ACC112 (cell line): ENCODE measurements around the gene RHOT1.
"Not testable (repeated sequence)": the region's sequence is repeated elsewhere in the genome, so short reads cannot be mapped to it uniquely, and the experiment has no call there.

Experiments used
- H2AFZ ChIP-seq: fragments of 200-600 bp; sonication (generic); one replicate; pipeline ENCODE4 v1.6.0; 2017; ENCODE audit warnings: antibody characterized with exemption, low read length; ENCODE audit not compliant: unreplicated experiment
- H3K27ac ChIP-seq: fragments of 200-600 bp; sonication (generic); 2 replicates; pipeline ENCODE4 v1.5.1; 2014; ENCODE audit warnings: low read depth, mild to moderate bottlenecking, antibody characterized with exemption, low read length, moderate library complexity
- H3K27me3 ChIP-seq: fragments of 200-600 bp; sonication (generic); 2 replicates; pipeline ENCODE4 v1.6.1; 2014; ENCODE audit warnings: mild to moderate bottlenecking, antibody characterized with exemption, low read length, moderate library complexity, mixed read lengths; ENCODE audit not compliant: insufficient read depth
- H3K36me3 ChIP-seq: fragments of 200-600 bp; sonication (generic); 2 replicates; pipeline ENCODE4 v1.6.1; 2016; ENCODE audit warnings: mild to moderate bottlenecking, antibody characterized with exemption, low read length, moderate library complexity, mixed read lengths; ENCODE audit not compliant: insufficient read depth
- H3K4me1 ChIP-seq: fragments of 200-600 bp; sonication (generic); one replicate; pipeline ENCODE4 v1.6.1; 2016; ENCODE audit warnings: low read length, mixed read lengths; ENCODE audit not compliant: insufficient read depth, unreplicated experiment, control insufficient read depth
- H3K4me3 ChIP-seq: fragments of 200-600 bp; sonication (generic); 2 replicates; pipeline ENCODE4 v1.5.1; 2014; ENCODE audit warnings: mild to moderate bottlenecking, low read depth, low read length
- H3K79me2 ChIP-seq: fragments of 200-600 bp; sonication (generic); one replicate; pipeline ENCODE4 v1.6.0; 2016; ENCODE audit warnings: low read length; ENCODE audit not compliant: control insufficient read depth, unreplicated experiment, insufficient read depth

RHOT1 gene

DNA sequence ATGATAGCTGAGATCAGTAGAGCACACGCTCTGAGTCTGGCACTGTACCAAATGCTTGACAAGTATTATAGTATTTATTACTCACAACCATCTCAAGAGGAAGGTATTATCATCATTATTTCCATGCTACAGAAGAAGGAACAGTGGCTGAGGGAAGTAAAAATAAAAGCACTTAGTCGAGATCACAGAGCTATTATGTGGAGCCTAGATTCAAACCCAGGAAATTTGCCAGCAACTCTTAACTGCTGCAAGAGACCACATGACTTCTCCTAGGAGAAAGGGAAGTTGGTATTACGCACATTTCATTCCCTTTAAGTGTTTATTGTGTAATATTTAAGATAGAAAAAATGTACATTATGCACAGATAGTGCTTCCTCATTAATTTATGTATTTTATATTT is 1.0 kb upstream of the RHOT1 start:
- peak overlapping the region; percentile 93 for H2AFZ ChIP-seq

DNA sequence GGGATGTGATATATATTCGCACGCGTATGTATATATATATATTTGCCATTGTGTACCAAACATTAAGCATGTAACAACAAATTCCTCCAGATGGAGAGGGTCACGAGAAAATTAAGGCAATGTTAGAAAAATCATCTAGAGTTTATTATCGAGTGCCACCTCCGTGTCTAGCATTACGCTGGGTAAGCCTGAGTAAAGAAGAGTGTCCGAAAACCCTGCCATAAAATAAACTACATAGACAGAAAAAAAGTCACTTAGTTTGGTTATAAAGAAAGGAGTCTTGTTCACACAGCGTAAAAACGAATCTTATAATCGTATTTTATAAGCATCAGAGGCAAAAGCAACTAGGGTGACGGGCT is 644 bp upstream of the RHOT1 start:
- peak overlapping the region; percentile 94 for H3K4me3 ChIP-seq
- peak overlapping the region; percentile 93 for H2AFZ ChIP-seq
- H3K79me2 ChIP-seq = peaks cover 29% of the 10 kb centered on the region
- H3K4me1 ChIP-seq = peaks cover 7% of the 10 kb centered on the region
- H3K36me3 ChIP-seq = no peaks in the 10 kb centered on the region
- H3K27ac ChIP-seq = peak overlapping the region; percentile 87
- H3K27me3 ChIP-seq = no peaks in the 10 kb centered on the region

More for the DNA sequence above, 1.0 kb upstream of the RHOT1 start:
- H3K27me3 ChIP-seq = no peaks in the 10 kb centered on the region
- H3K79me2 ChIP-seq = peaks cover 29% of the 10 kb centered on the region
- H3K27ac ChIP-seq = peak overlapping the region; percentile 87
- H3K4me3 ChIP-seq = peak overlapping the region; percentile 94
- peaks cover 7% of the 10 kb centered on the region for H3K4me1 ChIP-seq
- H3K36me3 ChIP-seq = no peaks in the 10 kb centered on the region

- H3K27ac ChIP-seq = peak overlapping the region; percentile 87
- peaks cover 29% of the 10 kb centered on the region for H3K79me2 ChIP-seq
- peaks cover 7% of the 10 kb centered on the region for H3K4me1 ChIP-seq
- H3K36me3 ChIP-seq = no peaks in the 10 kb centered on the region
- H3K27me3 ChIP-seq = no peaks in the 10 kb centered on the region
- peak overlapping the region; percentile 94 for H3K4me3 ChIP-seq
- peak overlapping the region; percentile 90 for H2AFZ ChIP-seq
These were observed 690 bp downstream of the RHOT1 start for GRCh38 chr17:32142857-32143526.

DNA sequence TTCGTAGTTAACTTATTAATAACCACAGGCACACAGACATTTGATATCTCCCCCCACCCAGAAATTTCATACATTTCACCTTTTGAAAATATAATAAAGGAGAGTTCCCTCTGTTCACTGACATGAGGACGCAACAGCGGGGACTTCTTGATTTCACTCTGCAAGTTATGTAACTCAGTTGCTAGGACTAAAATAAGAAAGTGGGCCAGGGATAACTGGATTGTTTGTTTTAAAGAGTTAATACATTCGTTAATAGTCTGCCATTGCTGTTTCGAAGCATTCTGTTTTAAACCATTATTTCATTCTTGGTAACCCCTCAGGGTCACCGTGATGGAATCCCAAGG is 1.2 kb downstream of the RHOT1 start:
- Histone ChIP-seq H2AFZ (peak overlapping the region; percentile 90), H3K27me3 (no peaks in the 10 kb centered on the region), H3K4me1 (peaks cover 7% of the 10 kb centered on the region), H3K79me2 (peaks cover 32% of the 10 kb centered on the region), H3K36me3 (no peaks in the 10 kb centered on the region), H3K4me3 (peak overlapping the region; percentile 94), H3K27ac (peak overlapping the region; percentile 9; the same call in 1 of the 2 replicates)

DNA sequence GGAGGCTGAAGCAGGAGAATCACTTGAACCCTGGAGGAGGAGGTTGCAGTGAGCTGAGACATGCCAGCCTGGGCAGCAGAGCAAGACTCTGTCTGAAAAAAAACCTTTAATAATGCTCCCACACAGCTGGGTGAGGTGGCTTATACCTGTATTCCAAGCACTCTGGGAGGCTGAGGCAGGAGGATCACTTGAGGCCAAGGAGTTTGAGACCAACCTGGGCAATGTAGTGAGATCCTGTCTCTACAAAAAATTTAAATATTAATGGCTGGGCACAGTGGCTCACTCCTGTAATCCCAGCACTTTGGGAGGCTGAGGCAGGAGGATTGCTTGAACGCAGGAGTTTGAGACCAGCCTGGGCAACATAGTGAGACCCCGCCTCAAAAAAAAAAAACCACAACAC is 2.1 kb downstream of the RHOT1 start:
- H3K79me2 ChIP-seq = peaks cover 37% of the 10 kb centered on the region
- not testable (repeated sequence) for H3K27me3 ChIP-seq, H3K4me3 ChIP-seq, H2AFZ ChIP-seq, H3K36me3 ChIP-seq, H3K27ac ChIP-seq, H3K4me1 ChIP-seq

DNA sequence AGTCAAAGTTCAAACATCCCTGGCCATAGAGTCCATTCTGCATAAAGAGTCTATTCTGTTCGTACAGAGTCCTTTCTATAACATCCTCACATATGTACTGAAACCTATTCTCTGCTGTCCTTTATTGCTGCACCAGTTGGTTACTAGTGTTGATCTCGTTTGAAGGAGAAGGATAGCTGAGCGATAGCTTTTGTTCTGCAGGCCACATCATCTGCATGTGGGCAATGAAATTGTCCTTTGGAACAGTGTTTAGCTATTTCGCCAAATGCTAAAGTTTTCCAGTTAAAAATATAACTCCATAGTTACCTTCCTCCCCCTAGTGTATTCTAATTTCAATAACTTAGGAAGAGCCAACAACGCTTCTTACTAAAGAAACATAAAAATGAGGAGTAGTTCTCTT is 6.0 kb downstream of the RHOT1 start:
- Histone ChIP-seq H3K27ac (no peak overlapping the region), H3K36me3 (peaks cover 5% of the 10 kb centered on the region; the same call in 1 of the 2 replicates), H3K4me1 (peaks cover 4% of the 10 kb centered on the region), H3K4me3 (no peak overlapping the region), H3K27me3 (no peaks in the 10 kb centered on the region), H3K79me2 (peaks cover 46% of the 10 kb centered on the region), H2AFZ (no peak overlapping the region)

DNA sequence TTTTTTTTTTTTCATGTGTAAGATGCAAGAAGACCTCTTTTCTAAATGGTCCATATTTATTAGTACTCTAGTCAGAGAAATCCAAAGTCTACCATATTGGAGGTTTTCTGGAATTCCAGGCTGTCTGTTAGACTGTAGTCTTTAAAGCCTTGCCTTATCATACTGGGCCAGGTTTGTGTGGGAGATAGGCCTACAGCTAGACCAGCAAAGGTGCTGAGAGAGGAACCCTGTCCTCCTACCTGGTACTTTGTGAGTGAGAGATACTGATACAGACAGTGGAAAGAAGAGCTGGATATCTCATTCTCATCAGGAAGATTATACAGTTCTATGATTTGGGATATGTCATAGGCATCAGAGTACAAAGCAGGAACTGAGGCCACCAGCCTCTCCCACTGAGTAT is 8.1 kb downstream of the RHOT1 start:
- no peak overlapping the region for H3K27ac ChIP-seq
- no peak overlapping the region for H2AFZ ChIP-seq
- H3K79me2 ChIP-seq = peaks cover 30% of the 10 kb centered on the region
- no peak overlapping the region for H3K4me3 ChIP-seq
- H3K4me1 ChIP-seq = no peaks in the 10 kb centered on the region
- no peaks in the 10 kb centered on the region for H3K27me3 ChIP-seq
- H3K36me3 ChIP-seq = peaks cover 5% of the 10 kb centered on the region; the same call in 1 of the 2 replicates

- H3K27me3 ChIP-seq = no peaks in the 10 kb centered on the region
- H3K36me3 ChIP-seq = peaks cover 5% of the 10 kb centered on the region; the same call in 1 of the 2 replicates
- peaks cover 7% of the 10 kb centered on the region for H3K4me1 ChIP-seq
- H3K79me2 ChIP-seq = peaks cover 27% of the 10 kb centered on the region
- H3K4me3 ChIP-seq = no peak overlapping the region
- H2AFZ ChIP-seq = no peak overlapping the region
- no peak overlapping the region for H3K27ac ChIP-seq
These were observed 9.8 kb downstream of the RHOT1 start for GRCh38 chr17:32152130-32152529.

GRCh38 chr17:32155896-32156295 is 13.6 kb downstream of the RHOT1 start:
- no peak overlapping the region for H3K4me3 ChIP-seq
- H3K27ac ChIP-seq = no peak overlapping the region
- H3K4me1 ChIP-seq = peaks cover 18% of the 10 kb centered on the region
- no peak overlapping the region for H2AFZ ChIP-seq
- H3K79me2 ChIP-seq = peaks cover 8% of the 10 kb centered on the region
- 0 out of 2 replicates have a peak, but pooled peaks cover 6% of the 10 kb centered on the region for H3K36me3 ChIP-seq
- no peaks in the 10 kb centered on the region for H3K27me3 ChIP-seq

- Histone ChIP-seq H3K27me3 (no peaks in the 10 kb centered on the region), H2AFZ (no peak overlapping the region), H3K27ac (no peak overlapping the region), H3K4me1 (peaks cover 26% of the 10 kb centered on the region), H3K4me3 (no peak overlapping the region), H3K79me2 (peaks cover 5% of the 10 kb centered on the region), H3K36me3 (0 out of 2 replicates have a peak, but pooled peaks cover 6% of the 10 kb centered on the region)
These were observed 14.4 kb downstream of the RHOT1 start for GRCh38 chr17:32156656-32157055.

GRCh38 chr17:32157225-32157624 is 14.9 kb downstream of the RHOT1 start:
- Histone ChIP-seq H3K79me2 (peaks cover 3% of the 10 kb centered on the region), H3K36me3 (0 out of 2 replicates have a peak, but pooled peaks cover 6% of the 10 kb centered on the region), H3K27ac (no peak overlapping the region), H2AFZ (no peak overlapping the region), H3K4me3 (no peak overlapping the region), H3K27me3 (no peaks in the 10 kb centered on the region), H3K4me1 (peaks cover 29% of the 10 kb centered on the region)
